Activated T-cell treated with anti-CD3 and anti-CD28 coated beads, Interleukin-2, amount 50 U/mL, for 48 hours (primary cell): ENCODE measurements around the gene TRIM38.
A peak's percentile ranks its signal among the peaks of the same experiment; 100 is the strongest.
"Not testable (repeated sequence)": the region's sequence is repeated elsewhere in the genome, so short reads cannot be mapped to it uniquely, and the experiment has no call there.

Experiments used
- DNase-seq, 2 experiments: peaks; one replicate each; pipeline ENCODE4 v3.0.0-alpha.2; 2020

The TRIM38 gene

GRCh38 chr6:25943887-25944286 is 18.7 kb upstream of the TRIM38 start:
- no peak for DNase-seq

GRCh38 chr6:25944688-25945574 is 17.7 kb upstream of the TRIM38 start:
- no peak for DNase-seq

- DNase-seq = not testable (repeated sequence)
Observed at GRCh38 chr6:25945738-25946137, 16.9 kb upstream of the TRIM38 start.

GRCh38 chr6:25946631-25947030 is 16.0 kb upstream of the TRIM38 start:
- no peak for DNase-seq

GRCh38 chr6:25947492-25947891 is 15.1 kb upstream of the TRIM38 start:
- DNase-seq = not testable (repeated sequence)

GRCh38 chr6:25949695-25950094 is 12.9 kb upstream of the TRIM38 start:
- no peak for DNase-seq

- no peak for DNase-seq
Observed at GRCh38 chr6:25950297-25950696, 12.3 kb upstream of the TRIM38 start.

GRCh38 chr6:25951296-25952032 is 11.1 kb upstream of the TRIM38 start:
- no peak for DNase-seq

GRCh38 chr6:25952535-25952934 is 10.1 kb upstream of the TRIM38 start:
- no peak for DNase-seq

GRCh38 chr6:25953733-25954132 is 8.9 kb upstream of the TRIM38 start:
- DNase-seq = no peak

- DNase-seq = no peak
Observed at GRCh38 chr6:25954756-25955155, 7.8 kb upstream of the TRIM38 start.

GRCh38 chr6:25956226-25956625 is 6.4 kb upstream of the TRIM38 start:
- DNase-seq = no peak

- no peak for DNase-seq
Observed at GRCh38 chr6:25958700-25959162, 3.9 kb upstream of the TRIM38 start.

- DNase-seq = no peak
Observed at GRCh38 chr6:25959890-25960536, 2.6 kb upstream of the TRIM38 start.

- peak; percentile 58 to 69 for DNase-seq
Observed at GRCh38 chr6:25960734-25961133, 1.9 kb upstream of the TRIM38 start.

GRCh38 chr6:25961619-25962148 is 918 bp upstream of the TRIM38 start:
- no peak for DNase-seq

GRCh38 chr6:25963426-25964123 is 973 bp downstream of the TRIM38 start:
- DNase-seq = no peak

- DNase-seq = no peak
Observed at GRCh38 chr6:25965058-25965457, 2.5 kb downstream of the TRIM38 start.

- DNase-seq = peak in 1 of 2 experiments; percentile 48
Observed at GRCh38 chr6:25966711-25967110, 4.1 kb downstream of the TRIM38 start.

GRCh38 chr6:25968769-25969168 is 6.2 kb downstream of the TRIM38 start:
- no peak for DNase-seq

- no peak for DNase-seq
Observed at GRCh38 chr6:25971187-25971821, 8.7 kb downstream of the TRIM38 start.

GRCh38 chr6:25972128-25972527 is 9.5 kb downstream of the TRIM38 start:
- no peak for DNase-seq
